ENCODE measurements around the gene RBBP7. TPM values are rescaled to one million over a fixed set of nuclear protein-coding genes. Genes with fewer than 3 reads are reported as not detected.
A peak's percentile ranks its signal among the peaks of the same experiment; 100 is the strongest.

Gene RBBP7
- total RNA-seq, 2 experiments from 2014 or later: 197 to 201 TPM

GRCh38 chrX:16807548-16807947, 62.6 kb downstream of the RBBP7 start:
- no peaks in the 10 kb centered on the region for H3K9me3 Mint-ChIP-seq
- intact Hi-C loops (cut with micrococcal nuclease): no loop called here
- no peak overlapping the region for H3K27ac Mint-ChIP-seq
- no peak for TF ChIP-seq CTCF (IDR thresholded peaks at IDR 0.05)
- no peak for ATAC-seq
- H3K4me1 Mint-ChIP-seq (ENCODE audit: low read depth): peaks cover 18% of the 10 kb centered on the region
- ChIA-PET CTCF (interaction anchor here (0.7 kb wide), 1 partner anchor 11 kb away, joined by 3 read pairs; no protein-coding TSS in a partner anchor), POLR2A (interaction anchor here (2.0 kb wide), 1 partner anchor 9 kb away, joined by 5 read pairs; no protein-coding TSS in a partner anchor)
- H3K27me3 Mint-ChIP-seq: no peaks in the 10 kb centered on the region
- DNase-seq: no peak
- H3K36me3 Mint-ChIP-seq (ENCODE audit: low read depth): peaks cover 9% of the 10 kb centered on the region
- no peak overlapping the region for H3K4me3 Mint-ChIP-seq

DNA sequence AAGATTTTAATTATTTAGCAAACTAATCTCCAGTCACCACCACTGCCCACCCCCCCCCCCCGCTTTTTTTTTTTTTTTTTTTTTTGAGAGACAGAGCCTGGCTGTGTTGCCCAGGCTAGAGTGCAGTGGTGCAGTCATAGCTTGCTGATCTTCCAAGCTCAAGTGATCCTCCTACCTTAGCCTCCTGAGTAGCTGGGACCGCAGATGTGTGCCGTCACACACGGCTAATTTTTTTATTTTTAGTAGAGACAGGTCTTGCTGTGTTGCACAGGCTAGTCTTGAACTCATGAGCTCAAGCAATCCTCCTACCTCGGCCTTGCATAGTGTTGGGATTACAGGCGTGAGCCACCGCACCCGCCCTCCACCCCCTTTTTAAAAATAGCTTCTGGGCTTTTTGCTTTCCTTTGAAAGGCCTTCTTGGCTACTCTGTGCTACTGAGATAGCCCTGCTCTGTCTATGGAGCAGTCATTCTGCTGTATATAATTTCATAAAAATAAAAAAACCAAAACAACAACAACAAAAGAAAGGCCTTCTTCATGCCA, 65.2 kb downstream of the RBBP7 start:
- peaks cover 17% of the 10 kb centered on the region for H3K4me1 Mint-ChIP-seq (ENCODE audit: low read depth)
- CTCF ChIA-PET: no interaction called here
- no peaks in the 10 kb centered on the region for H3K9me3 Mint-ChIP-seq
- no peak for TF ChIP-seq CTCF (IDR thresholded peaks at IDR 0.05)
- DNase-seq (no peak), ATAC-seq (no peak)
- H3K27me3 Mint-ChIP-seq: no peaks in the 10 kb centered on the region
- POLR2A ChIA-PET: no interaction called here
- intact Hi-C loops (cut with micrococcal nuclease): no loop called here
- H3K36me3 Mint-ChIP-seq (ENCODE audit: low read depth): peaks cover 9% of the 10 kb centered on the region
- H3K4me3 Mint-ChIP-seq: no peak overlapping the region
- H3K27ac Mint-ChIP-seq: no peak overlapping the region

DNA sequence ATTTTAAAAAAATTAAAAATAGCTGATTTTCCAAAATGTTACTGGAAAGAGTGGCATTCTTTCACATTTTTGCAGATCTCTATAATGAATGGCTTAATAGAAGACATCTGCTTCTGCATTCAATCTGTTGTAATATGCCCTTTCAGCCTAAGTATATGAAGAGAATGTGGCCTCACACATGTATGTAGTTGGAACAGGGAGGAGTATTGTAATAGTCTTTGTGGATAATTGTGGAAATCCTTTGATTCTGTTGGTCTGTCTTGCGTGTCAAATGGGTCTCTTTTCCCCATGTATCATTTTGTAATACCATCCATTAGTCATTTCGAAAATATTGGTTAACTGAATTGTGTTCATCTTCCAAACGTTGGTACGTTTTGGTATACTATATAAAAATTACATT, 72.3 kb downstream of the RBBP7 start:
- Mint-ChIP-seq H3K27me3 (no peaks in the 10 kb centered on the region), H3K27ac (peak overlapping the region; percentile 46), H3K4me3 (no peak overlapping the region), H3K36me3 (ENCODE audit: low read depth) (peaks cover 15% of the 10 kb centered on the region), H3K4me1 (ENCODE audit: low read depth) (no peaks in the 10 kb centered on the region), H3K9me3 (no peaks in the 10 kb centered on the region)
- TF ChIP-seq CTCF (IDR thresholded peaks at IDR 0.05): no peak
- no peak for DNase-seq
- CTCF ChIA-PET: no interaction called here
- intact Hi-C loops (cut with micrococcal nuclease): no loop called here
- POLR2A ChIA-PET: interaction anchor here (1.3 to 2.1 kb wide), 2 partner anchors 10 to 11 kb away, joined by 5 to 8 read pairs; no protein-coding TSS in a partner anchor
- no peak for ATAC-seq

- Mint-ChIP-seq H3K27me3 (no peaks in the 10 kb centered on the region), H3K9me3 (no peaks in the 10 kb centered on the region), H3K4me3 (no peak overlapping the region), H3K4me1 (ENCODE audit: low read depth) (no peaks in the 10 kb centered on the region), H3K36me3 (ENCODE audit: low read depth) (peaks cover 13% of the 10 kb centered on the region), H3K27ac (no peak overlapping the region)
- ChIA-PET POLR2A (interaction anchor here (1.3 to 2.1 kb wide), 2 partner anchors 10 to 11 kb away, joined by 5 to 8 read pairs; no protein-coding TSS in a partner anchor), CTCF (no interaction called here)
- DNase-seq: no peak
- intact Hi-C loops (cut with micrococcal nuclease): no loop called here
- no peak for TF ChIP-seq CTCF (IDR thresholded peaks at IDR 0.05)
- no peak for ATAC-seq
These were observed 72.8 kb downstream of the RBBP7 start for GRCh38 chrX:16797358-16797757.

- POLR2A ChIA-PET: interaction anchor here (2.1 kb wide), 1 partner anchor 9 kb away, joined by 8 read pairs; no protein-coding TSS in a partner anchor
- Mint-ChIP-seq H3K9me3 (no peaks in the 10 kb centered on the region), H3K27me3 (no peaks in the 10 kb centered on the region), H3K4me1 (ENCODE audit: low read depth) (no peaks in the 10 kb centered on the region), H3K4me3 (no peak overlapping the region), H3K36me3 (ENCODE audit: low read depth) (peaks cover 13% of the 10 kb centered on the region), H3K27ac (no peak overlapping the region)
- no peak for ATAC-seq
- DNase-seq: no peak
- TF ChIP-seq CTCF (IDR thresholded peaks at IDR 0.05): no peak
- intact Hi-C loops (cut with micrococcal nuclease): no loop called here
- CTCF ChIA-PET: interaction anchor here (0.6 kb wide), 1 partner anchor 11 kb away, joined by 3 read pairs; no protein-coding TSS in a partner anchor
These were observed 73.9 kb downstream of the RBBP7 start for GRCh38 chrX:16796298-16796697.

Other genes with a start within 250 kb of the RBBP7 start
- gene S100G, start 220.2 kb downstream of the RBBP7 start, total RNA-seq: not detected
- 1 to 10 TPM; 6.2 to 6.7 TPM for gene CTPS2, start 157.7 kb downstream of the RBBP7 start, total RNA-seq
- gene SYAP1, start 150.8 kb downstream of the RBBP7 start, total RNA-seq: 10 to 100 TPM; 18.2 to 20.4 TPM
- 10 to 100 TPM; 17.3 to 18.8 TPM for gene TXLNG, start 83.9 kb downstream of the RBBP7 start, total RNA-seq
- not detected for gene REPS2, start 76.3 kb upstream of the RBBP7 start, total RNA-seq

All from activated CD8-positive, alpha-beta T cell treated with anti-CD3 and anti-CD28 coated beads for 36 hours (primary cell).